RWPE1 (cell line): ENCODE measurements around the gene PDHB.

Source experiments
- CTCF ChIA-PET: fragments of 350-600 bp; sonication (Branson Sonifier 250); formaldehyde crosslinking; extraction: SDS; loops from one replicate; lab custom pipeline; 2021; lab: Yijun Ruan, JAX
- POLR2A ChIA-PET: fragments of 400-600 bp; formaldehyde crosslinking; extraction: SDS; loops from one replicate; lab custom pipeline; 2020; ENCODE audit warnings: antibody characterized with exemption; ENCODE audit not compliant: low non-redundant PET; lab: Yijun Ruan, JAX
- DNase-seq: peaks from one replicate; pipeline ENCODE4 v3.0.0; 2012; ENCODE audit warnings: low spot score
- H3K27ac ChIP-seq: fragments of 450-650 bp; 2 replicates; pipeline ENCODE4 v1.5.1; 2017
- TF ChIP-seq, protein P1 (sequence below): fragments of 450-650 bp; conservative IDR thresholded peaks from 2 replicates; pipeline ENCODE4 v1.5.1; 2017; ENCODE audit warnings: low read depth, mild to moderate bottlenecking

Gene PDHB

DNA sequence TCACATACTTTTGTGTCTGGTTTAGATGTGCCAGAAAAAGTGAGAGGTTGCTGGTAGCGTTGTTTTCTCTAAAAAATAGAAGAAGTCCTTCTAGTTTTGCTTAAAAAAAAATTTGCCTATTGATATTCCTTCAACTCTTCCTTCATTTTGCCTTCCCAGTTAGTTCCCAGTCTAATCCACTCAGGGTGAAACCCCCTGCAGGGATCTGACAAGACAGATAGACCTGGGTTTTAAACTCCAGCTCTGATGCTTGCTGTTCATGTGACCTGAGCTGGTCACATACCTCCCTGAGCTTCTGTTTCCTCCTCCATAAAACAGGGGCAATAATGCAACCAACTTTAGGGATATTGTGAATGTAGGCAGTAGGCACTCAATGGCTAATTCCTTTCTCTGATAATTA lies 39.6 kb upstream of the PDHB start:
- no peak overlapping the region for H3K27ac ChIP-seq

DNA sequence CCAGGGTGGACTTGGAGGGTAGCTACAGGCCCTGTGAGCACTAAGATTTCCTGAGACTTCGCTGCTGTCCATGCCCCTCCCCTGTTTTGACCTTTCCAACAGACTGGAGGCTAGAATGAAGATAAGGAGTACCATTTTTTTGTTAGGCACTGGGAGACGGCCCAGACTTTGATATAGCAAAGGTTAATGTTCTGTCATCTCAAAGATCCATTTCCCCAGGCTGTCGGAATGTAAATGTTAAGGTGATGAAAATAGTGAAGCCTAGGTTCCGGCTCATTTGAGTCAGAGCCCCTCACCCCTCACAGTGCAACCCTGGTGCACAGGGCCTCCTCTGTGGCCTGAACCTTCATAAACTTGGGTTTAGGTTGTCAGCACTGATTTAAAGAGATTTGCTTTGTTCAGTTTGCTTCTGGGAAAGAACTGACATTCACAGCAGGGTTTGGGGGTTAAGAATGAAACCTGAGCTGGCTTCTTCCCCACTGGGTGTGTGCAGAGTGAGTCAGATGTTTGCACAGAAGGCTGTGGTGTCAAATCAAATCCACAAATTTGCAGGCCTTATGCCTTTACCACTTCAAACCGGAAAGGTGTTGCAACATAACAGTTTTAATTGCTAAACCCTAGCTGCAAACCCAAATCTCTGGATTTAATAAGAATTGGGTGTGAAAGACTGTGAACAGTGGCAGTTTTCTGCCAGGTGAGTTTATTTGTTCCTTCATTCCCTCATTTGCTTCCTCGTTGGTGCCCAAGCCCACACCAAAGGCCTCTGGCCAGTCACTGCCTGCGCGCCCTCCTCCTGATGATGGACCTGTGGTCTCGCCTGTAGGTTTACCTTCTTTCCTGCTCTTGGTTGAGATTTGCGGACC lies 37.6 kb upstream of the PDHB start:
- peak; percentile 93 for DNase-seq
- CTCF ChIA-PET = interaction anchor here (1.0 kb wide), 1 partner anchor 20 kb away, joined by 5 read pairs; no protein-coding TSS in a partner anchor
- POLR2A ChIA-PET = interaction anchor here (1.0 kb wide), 1 partner anchor 20 kb away, joined by 3 read pairs; no protein-coding TSS in a partner anchor
- H3K27ac ChIP-seq = peak overlapping the region; percentile 93
- TF ChIP-seq, protein P1, sequence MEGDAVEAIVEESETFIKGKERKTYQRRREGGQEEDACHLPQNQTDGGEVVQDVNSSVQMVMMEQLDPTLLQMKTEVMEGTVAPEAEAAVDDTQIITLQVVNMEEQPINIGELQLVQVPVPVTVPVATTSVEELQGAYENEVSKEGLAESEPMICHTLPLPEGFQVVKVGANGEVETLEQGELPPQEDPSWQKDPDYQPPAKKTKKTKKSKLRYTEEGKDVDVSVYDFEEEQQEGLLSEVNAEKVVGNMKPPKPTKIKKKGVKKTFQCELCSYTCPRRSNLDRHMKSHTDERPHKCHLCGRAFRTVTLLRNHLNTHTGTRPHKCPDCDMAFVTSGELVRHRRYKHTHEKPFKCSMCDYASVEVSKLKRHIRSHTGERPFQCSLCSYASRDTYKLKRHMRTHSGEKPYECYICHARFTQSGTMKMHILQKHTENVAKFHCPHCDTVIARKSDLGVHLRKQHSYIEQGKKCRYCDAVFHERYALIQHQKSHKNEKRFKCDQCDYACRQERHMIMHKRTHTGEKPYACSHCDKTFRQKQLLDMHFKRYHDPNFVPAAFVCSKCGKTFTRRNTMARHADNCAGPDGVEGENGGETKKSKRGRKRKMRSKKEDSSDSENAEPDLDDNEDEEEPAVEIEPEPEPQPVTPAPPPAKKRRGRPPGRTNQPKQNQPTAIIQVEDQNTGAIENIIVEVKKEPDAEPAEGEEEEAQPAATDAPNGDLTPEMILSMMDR = no peak

More for the DNA sequence above, 39.6 kb upstream of the PDHB start:
- ChIA-PET POLR2A (no interaction called here), CTCF (interaction anchor here (0.9 to 1.2 kb wide), 2 partner anchors 11 to 20 kb away, joined by 3 read pairs; no protein-coding TSS in a partner anchor)
- TF ChIP-seq, protein P1 = no peak
- no peak for DNase-seq

DNA sequence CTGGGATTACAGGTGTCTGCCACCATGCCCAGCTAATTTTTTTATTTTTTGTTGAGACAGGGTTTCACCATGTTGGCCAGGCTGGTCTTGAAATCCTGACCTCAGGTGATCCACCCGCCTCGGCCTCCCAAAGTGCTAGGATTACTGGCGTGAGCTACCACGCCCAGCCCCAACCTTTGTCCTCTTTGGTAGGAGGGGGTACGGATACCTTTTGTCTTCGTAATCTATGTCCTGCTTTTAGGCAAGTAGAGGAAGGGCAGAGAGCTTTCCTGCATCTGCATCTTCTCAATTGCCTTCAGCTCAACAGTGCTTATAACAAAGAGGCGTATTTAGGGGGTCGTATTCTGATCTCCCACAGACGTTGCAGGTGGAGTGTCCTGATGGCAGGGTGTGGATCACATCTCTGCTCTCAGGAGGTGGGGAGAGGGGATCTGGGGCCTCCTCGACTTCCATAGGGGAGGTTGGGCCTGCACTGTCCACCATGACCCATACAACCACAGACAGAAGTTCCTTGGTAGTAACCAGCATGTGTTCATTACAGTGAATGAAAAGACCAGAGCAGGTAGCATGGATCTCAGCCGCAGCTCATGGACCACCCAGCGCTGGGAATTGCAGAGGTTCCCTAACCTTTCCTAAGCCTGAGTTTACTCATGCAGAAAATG lies 36.9 kb upstream of the PDHB start:
- DNase-seq = no peak
- ChIA-PET POLR2A (interaction anchor here (1.0 kb wide), 1 partner anchor 21 kb away, joined by 3 read pairs; no protein-coding TSS in a partner anchor), CTCF (no interaction called here)
- TF ChIP-seq, protein P1 = no peak
- peak overlapping the region; percentile 93 for H3K27ac ChIP-seq

DNA sequence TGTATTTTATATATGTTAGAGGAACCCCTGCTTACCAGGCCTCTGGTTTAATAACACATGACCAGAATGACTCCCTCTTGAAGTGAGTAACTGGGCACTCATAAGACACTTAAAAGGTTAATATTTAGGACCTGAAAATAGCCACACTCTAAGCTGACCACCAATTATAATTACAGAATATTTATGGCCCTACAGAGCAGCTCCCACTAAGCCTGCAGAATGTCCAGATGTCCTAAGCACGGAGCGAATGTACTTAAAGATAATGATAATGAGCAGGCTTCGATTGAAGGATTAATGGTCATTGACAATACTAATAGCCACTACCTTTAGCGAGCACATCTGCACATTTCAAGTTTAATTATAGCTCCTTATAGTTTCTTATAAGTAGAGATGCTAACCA lies 35.5 kb upstream of the PDHB start:
- H3K27ac ChIP-seq = no peak overlapping the region
- CTCF ChIA-PET = no interaction called here
- TF ChIP-seq, protein P1 = no peak
- no peak for DNase-seq
- POLR2A ChIA-PET = no interaction called here

DNA sequence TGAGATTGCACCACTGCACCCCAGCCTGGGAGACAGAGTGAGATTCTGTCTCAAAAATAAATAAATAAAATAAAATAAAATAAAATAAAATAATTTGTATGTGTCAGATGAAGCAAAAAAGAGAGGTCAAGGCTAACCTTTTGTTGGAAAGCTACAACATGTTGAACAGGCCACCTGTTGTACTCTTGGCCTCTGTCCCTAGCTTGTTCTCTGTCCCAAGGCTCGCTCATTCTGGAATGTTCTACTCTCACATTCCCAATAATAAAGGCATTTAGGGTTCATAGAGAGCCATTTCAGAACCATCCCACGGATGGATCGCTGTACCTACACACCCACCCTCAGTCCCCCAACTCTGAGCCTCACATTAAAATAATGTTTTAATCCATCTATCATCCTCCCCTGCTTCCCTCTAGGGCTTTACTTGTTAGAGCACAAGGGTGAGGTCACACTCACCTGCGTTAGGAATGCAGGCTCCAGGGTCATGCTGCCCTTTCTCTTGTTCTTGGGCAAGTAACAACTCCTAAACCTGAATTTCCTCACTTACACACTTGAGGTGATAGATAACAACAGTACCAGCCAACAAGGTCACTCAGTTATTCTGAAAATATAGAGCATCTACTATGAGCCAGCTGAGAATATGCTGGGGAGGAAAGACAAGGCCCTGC lies 33.4 kb upstream of the PDHB start:
- no peak for DNase-seq
- TF ChIP-seq, protein P1 = no peak
- POLR2A ChIA-PET = no interaction called here
- H3K27ac ChIP-seq = no peak overlapping the region
- CTCF ChIA-PET = interaction anchor here (0.7 kb wide), 1 partner anchor 232 kb away, joined by 3 read pairs; no protein-coding TSS in a partner anchor

DNA sequence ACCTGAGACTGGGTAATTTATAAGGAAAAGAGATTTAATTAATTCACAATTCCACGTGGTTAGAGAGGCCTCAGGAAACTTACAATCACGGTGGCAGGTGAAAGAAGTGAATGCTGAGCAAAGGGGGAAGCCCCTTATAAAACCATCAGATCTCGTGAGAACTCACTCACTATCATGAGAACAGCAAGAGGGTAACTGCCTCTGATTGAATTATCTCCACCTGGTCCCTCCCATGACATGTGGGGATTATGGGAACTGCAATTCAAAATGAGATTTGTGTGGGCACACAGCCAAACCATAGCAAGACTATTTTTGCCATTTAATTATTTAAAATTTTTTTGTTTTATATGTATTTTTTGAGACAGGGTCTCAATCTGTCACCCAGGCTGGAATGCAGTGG lies 31.2 kb upstream of the PDHB start:
- ChIA-PET CTCF (interaction anchor here (0.7 kb wide), 1 partner anchor 38 kb away, joined by 5 read pairs; no protein-coding TSS in a partner anchor), POLR2A (no interaction called here)
- no peak for DNase-seq
- TF ChIP-seq, protein P1 = no peak
- no peak overlapping the region for H3K27ac ChIP-seq
